Endodermal cell (in vitro differentiated cells): ENCODE measurements around the gene RBMS3. TPM values are rescaled to one million over a fixed set of nuclear protein-coding genes. Genes with fewer than 3 reads are reported as not detected.

Experiments
- DNase-seq: peaks from one replicate; pipeline ENCODE4 v3.0.0-alpha.2; 2017
- H3K27ac ChIP-seq: 2 replicates; pipeline ENCODE4 v1.5.1; 2013; ENCODE audit warnings: mild to moderate bottlenecking, low read depth, low read length, moderate library complexity
- H3K27me3 ChIP-seq: 2 replicates; pipeline ENCODE4 v1.6.1; 2013; ENCODE audit warnings: mild to moderate bottlenecking, low read length, moderate library complexity; ENCODE audit not compliant: insufficient read depth, control insufficient read depth, poor library complexity, severe bottlenecking
- H3K36me3 ChIP-seq: 2 replicates; pipeline ENCODE4 v1.7.0; 2013; ENCODE audit warnings: mild to moderate bottlenecking, low read length, moderate library complexity; ENCODE audit not compliant: control insufficient read depth, insufficient read depth
- H3K4me1 ChIP-seq: one replicate; pipeline ENCODE4 v1.7.0; 2013; ENCODE audit warnings: low read length; ENCODE audit not compliant: control insufficient read depth, insufficient read depth
- H3K4me3 ChIP-seq: 2 replicates; pipeline ENCODE4 v1.5.1; 2013; ENCODE audit warnings: mild to moderate bottlenecking, low read length, moderate library complexity
- H3K9ac ChIP-seq: 2 replicates; pipeline ENCODE4 v1.6.1; 2013; ENCODE audit warnings: mild to moderate bottlenecking, low read length, moderate library complexity; ENCODE audit not compliant: poor library complexity, severe bottlenecking; ENCODE audit errors: extremely low read depth
- H3K9me3 ChIP-seq: 2 replicates; pipeline ENCODE4 v1.6.1; 2013; ENCODE audit warnings: mild to moderate bottlenecking, low read length, moderate library complexity; ENCODE audit not compliant: control insufficient read depth
- H3K27ac Mint-ChIP-seq: 2 replicates; pipeline ENCODE4 v1.8.0; 2020; ENCODE audit warnings: mixed read lengths
- H3K27me3 Mint-ChIP-seq: 2 replicates; pipeline ENCODE4 v1.8.0; 2021; ENCODE audit warnings: mild to moderate bottlenecking, mixed read lengths; ENCODE audit not compliant: insufficient read depth
- H3K36me3 Mint-ChIP-seq: 2 replicates; pipeline ENCODE4 v1.8.0; 2020; ENCODE audit warnings: low read depth, mixed read lengths
- H3K4me1 Mint-ChIP-seq: 2 replicates; pipeline ENCODE4 v1.8.0; 2020; ENCODE audit warnings: mixed read lengths
- H3K4me3 Mint-ChIP-seq: 2 replicates; pipeline ENCODE4 v1.8.0; 2020; ENCODE audit warnings: mild to moderate bottlenecking, moderate library complexity, mixed read lengths
- H3K9me3 Mint-ChIP-seq: 2 replicates; pipeline ENCODE4 v1.8.0; 2020; ENCODE audit warnings: mild to moderate bottlenecking, mixed read lengths
- CTCF ChIP-seq: fragments of 200-600 bp; sonication (generic); conservative IDR thresholded peaks from 2 replicates; pipeline ENCODE4 v1.5.0; 2021; ENCODE audit warnings: antibody characterized with exemption, mild to moderate bottlenecking
- WGBS, 2 experiments: methylation state at CpG; one replicate each; pipeline versions ENCODE4 v1.1.5 to v1.1.7; 2013; ENCODE audit warnings: missing lambda C conversion rate in 2 of 2, mixed read lengths in 1 of 2; ENCODE audit not compliant: insufficient coverage in 1 of 2, insufficient read length in 1 of 2; 5-methylcytosine and 5-hydroxymethylcytosine counted together
- total RNA-seq, 2 donors: library from RNA; stranded (reverse); fragmentation: NEBNext Ultra II Directional in 1 of 2; extraction: Animal tissue kit (Norgen Biotek cat#: 25700) in 1 of 2; gene quantifications; 2 replicates in 1 of 2; 3 replicates in 1 of 2; pipeline ENCODE4 v1.2.1, GENCODE V29; 2021

Gene RBMS3
- total RNA-seq, 2 donors from 2014 or later = 2.0 to 7.3 TPM

- DNase-seq = no peak
Measured at GRCh38 chr3:29527246-29527645, 246.4 kb downstream of the RBMS3 start.

GRCh38 chr3:29531644-29532043 is 250.8 kb downstream of the RBMS3 start:
- Mint-ChIP-seq H3K36me3 (no peaks in the 10 kb centered on the region), H3K4me1 (peaks cover 3% of the 10 kb centered on the region), H3K27me3 (no peaks in the 10 kb centered on the region), H3K4me3 (no peak overlapping the region), H3K27ac (no peak overlapping the region), H3K9me3 (no peaks in the 10 kb centered on the region)
- no peak for TF ChIP-seq CTCF
- Histone ChIP-seq H3K4me1 (no peaks in the 10 kb centered on the region), H3K36me3 (no peaks in the 10 kb centered on the region), H3K27ac (no peak overlapping the region), H3K27me3 (no peaks in the 10 kb centered on the region), H3K4me3 (no peak overlapping the region), H3K9ac (no peak overlapping the region), H3K9me3 (no peaks in the 10 kb centered on the region)
- DNase-seq = no peak
- WGBS, 2 experiments = 59 to 100% methylated on average over 1 to 4 of the region's 4 CpGs

More at GRCh38 chr3:29527246-29527645, 246.4 kb downstream of the RBMS3 start:
- H3K4me3 Mint-ChIP-seq = no peak overlapping the region
- no peak overlapping the region for H3K9ac ChIP-seq
- no peak overlapping the region for H3K27ac Mint-ChIP-seq
- WGBS, 2 experiments = 98 to 100% methylated on average over 1 of the region's 1 CpG
- no peaks in the 10 kb centered on the region for H3K9me3 ChIP-seq
- no peaks in the 10 kb centered on the region for H3K27me3 ChIP-seq
- no peaks in the 10 kb centered on the region for H3K4me1 ChIP-seq
- no peaks in the 10 kb centered on the region for H3K36me3 Mint-ChIP-seq
- H3K9me3 Mint-ChIP-seq = no peaks in the 10 kb centered on the region
- H3K27ac ChIP-seq = no peak overlapping the region
- H3K36me3 ChIP-seq = no peaks in the 10 kb centered on the region
- no peaks in the 10 kb centered on the region for H3K4me1 Mint-ChIP-seq
- no peak overlapping the region for H3K4me3 ChIP-seq
- no peak for TF ChIP-seq CTCF
- no peaks in the 10 kb centered on the region for H3K27me3 Mint-ChIP-seq

- Histone ChIP-seq H3K9me3 (no peaks in the 10 kb centered on the region), H3K4me3 (no peak overlapping the region), H3K9ac (no peak overlapping the region), H3K4me1 (no peaks in the 10 kb centered on the region), H3K27me3 (no peaks in the 10 kb centered on the region), H3K36me3 (no peaks in the 10 kb centered on the region), H3K27ac (no peak overlapping the region)
- Mint-ChIP-seq H3K9me3 (no peaks in the 10 kb centered on the region), H3K36me3 (no peaks in the 10 kb centered on the region), H3K27ac (no peak overlapping the region), H3K4me3 (no peak overlapping the region), H3K27me3 (no peaks in the 10 kb centered on the region), H3K4me1 (peaks cover 3% of the 10 kb centered on the region)
- no peak for TF ChIP-seq CTCF
- WGBS, 2 experiments = 97 to 100% methylated on average over 4 of the region's 4 CpGs
- no peak for DNase-seq
Measured at GRCh38 chr3:29532473-29532872, 251.6 kb downstream of the RBMS3 start.
